Body of pancreas (tissue), 4 donors: ENCODE data around the gene MATR3.

ENCODE experiments used
- CTCF ChIP-seq, 7 experiments: fragments of 450-650 bp in 4 of 7; fragments of 200-600 bp in 3 of 7; sonication (generic) in 3 of 7; IDR thresholded peaks; one replicate each; pipeline ENCODE4 v1.5.1; 2016 to 2019; ENCODE audit warnings: antibody characterized with exemption in 7 of 7
- POLR2A ChIP-seq, 3 donors: fragments of 450-650 bp; IDR thresholded peaks; one replicate each; pipeline ENCODE4 v1.6.1; 2016; ENCODE audit warnings: antibody characterized with exemption in 3 of 3, mild to moderate bottlenecking in 2 of 3

GRCh38 chr5:139304391-139305324 lies 11.1 kb downstream of the MATR3 start:
- TF ChIP-seq CTCF (IDR thresholded peaks at IDR 0.05) = no peak
- TF ChIP-seq POLR2A (IDR thresholded peaks at IDR 0.05) = no peak
